HEK293T (cell line): ENCODE data around the gene RPTOR.

Experiments used
- CTCF ChIA-PET: fragments of 350-600 bp; formaldehyde crosslinking; extraction: SDS; loops from one replicate; lab custom pipeline; 2021; ENCODE audit warnings: antibody characterized with exemption, inconsistent platforms; lab: Yijun Ruan, JAX
- POLR2A ChIA-PET: fragments of 350-600 bp; formaldehyde crosslinking; extraction: SDS; loops from one replicate; lab custom pipeline; 2020; ENCODE audit warnings: antibody characterized with exemption, inconsistent platforms; lab: Yijun Ruan, JAX
- DNase-seq: peaks from one replicate; pipeline ENCODE4 v3.0.0; 2012; ENCODE audit warnings: mixed read lengths; ENCODE audit errors: extremely low spot score
- ARNT ChIP-seq: fragments of 450-650 bp; IDR thresholded peaks from 2 replicates; pipeline ENCODE4 v1.6.1; 2017; ENCODE audit warnings: mild to moderate bottlenecking
- BHLHE40 ChIP-seq: fragments of 450-650 bp; IDR thresholded peaks from 2 replicates; pipeline ENCODE4 v1.6.1; 2016; ENCODE audit warnings: mild to moderate bottlenecking, moderate library complexity, borderline replicate concordance
- CTBP1 ChIP-seq: fragments of 450-650 bp; IDR thresholded peaks from 2 replicates; pipeline ENCODE4 v1.6.1; 2016; ENCODE audit warnings: borderline replicate concordance
- ELF4 ChIP-seq: fragments of 450-650 bp; IDR thresholded peaks from 2 replicates; pipeline ENCODE4 v1.6.1; 2017; ENCODE audit warnings: antibody characterized with exemption
- FOXA1 ChIP-seq: fragments of 450-650 bp; IDR thresholded peaks from 2 replicates; pipeline ENCODE4 v1.6.1; 2016; ENCODE audit warnings: mild to moderate bottlenecking
- FOXK2 ChIP-seq: fragments of 450-650 bp; IDR thresholded peaks from 2 replicates; pipeline ENCODE4 v1.6.1; 2016; ENCODE audit warnings: mild to moderate bottlenecking
- FOXM1 ChIP-seq: fragments of 450-650 bp; IDR thresholded peaks from 2 replicates; pipeline ENCODE4 v1.6.1; 2017; ENCODE audit warnings: mild to moderate bottlenecking, borderline replicate concordance
- HDGF ChIP-seq: fragments of 450-650 bp; IDR thresholded peaks from 2 replicates; pipeline ENCODE4 v1.6.1; 2017; ENCODE audit warnings: antibody characterized with exemption, borderline replicate concordance
- L3MBTL2 ChIP-seq: fragments of 450-650 bp; conservative IDR thresholded peaks from 2 replicates; pipeline ENCODE4 v1.6.1; 2016; ENCODE audit warnings: mild to moderate bottlenecking
- LEF1 ChIP-seq: fragments of 450-650 bp; IDR thresholded peaks from 2 replicates; pipeline ENCODE4 v1.6.1; 2017; ENCODE audit warnings: mild to moderate bottlenecking, borderline replicate concordance
- NFRKB ChIP-seq: fragments of 450-650 bp; IDR thresholded peaks from 2 replicates; pipeline ENCODE4 v1.6.1; 2016; ENCODE audit warnings: mild to moderate bottlenecking, moderate library complexity
- SP1 ChIP-seq: fragments of 450-650 bp; IDR thresholded peaks from 2 replicates; pipeline ENCODE4 v1.6.1; 2017
- SUZ12 ChIP-seq: fragments of 450-650 bp; IDR thresholded peaks from 2 replicates; pipeline ENCODE4 v1.6.1; 2016; ENCODE audit warnings: mild to moderate bottlenecking
- TARDBP ChIP-seq: fragments of 450-650 bp; IDR thresholded peaks from 2 replicates; pipeline ENCODE4 v1.6.1; 2016
- ZNF384 ChIP-seq: fragments of 450-650 bp; IDR thresholded peaks from 2 replicates; pipeline ENCODE4 v1.6.1; 2016
- TF ChIP-seq, protein P1 (sequence below): fragments of 450-650 bp; IDR thresholded peaks from 2 replicates; pipeline ENCODE4 v1.6.1; 2016

Gene RPTOR

DNA sequence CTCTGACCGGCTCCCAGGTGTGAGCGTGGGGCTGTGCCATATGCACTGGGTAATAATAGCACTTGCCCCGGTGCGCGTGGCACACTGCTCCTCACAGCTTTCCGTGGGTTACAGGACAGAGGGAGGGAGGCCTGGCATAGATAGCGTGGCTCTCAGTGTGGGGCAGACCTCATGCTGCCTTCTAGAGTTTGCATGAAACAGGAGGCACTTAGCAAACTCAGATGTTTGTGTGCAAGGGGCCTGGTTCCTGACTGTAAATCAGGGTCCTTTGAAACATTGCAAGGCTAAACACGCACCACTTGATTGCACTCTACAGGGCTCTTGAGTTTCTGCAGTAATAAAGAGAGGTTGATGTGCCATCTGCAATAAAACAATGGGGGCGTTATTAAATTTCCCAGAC, 101.7 kb downstream of the RPTOR start:
- ChIA-PET POLR2A (no interaction called here), CTCF (no interaction called here)
- DNase-seq = no peak
- TF ChIP-seq L3MBTL2 = no peak
- TF ChIP-seq SUZ12 = no peak
- TF ChIP-seq SP1 = no peak
- TF ChIP-seq FOXM1 = no peak
- TF ChIP-seq ARNT = peak; percentile 85
- TF ChIP-seq FOXK2 = no peak
- TF ChIP-seq TARDBP = no peak
- no peak for TF ChIP-seq HDGF
- TF ChIP-seq FOXA1 = no peak
- no peak for TF ChIP-seq ZNF384
- no peak for TF ChIP-seq BHLHE40
- TF ChIP-seq, protein P1, sequence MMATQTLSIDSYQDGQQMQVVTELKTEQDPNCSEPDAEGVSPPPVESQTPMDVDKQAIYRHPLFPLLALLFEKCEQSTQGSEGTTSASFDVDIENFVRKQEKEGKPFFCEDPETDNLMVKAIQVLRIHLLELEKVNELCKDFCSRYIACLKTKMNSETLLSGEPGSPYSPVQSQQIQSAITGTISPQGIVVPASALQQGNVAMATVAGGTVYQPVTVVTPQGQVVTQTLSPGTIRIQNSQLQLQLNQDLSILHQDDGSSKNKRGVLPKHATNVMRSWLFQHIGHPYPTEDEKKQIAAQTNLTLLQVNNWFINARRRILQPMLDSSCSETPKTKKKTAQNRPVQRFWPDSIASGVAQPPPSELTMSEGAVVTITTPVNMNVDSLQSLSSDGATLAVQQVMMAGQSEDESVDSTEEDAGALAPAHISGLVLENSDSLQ = peak; percentile 62
- no peak for TF ChIP-seq CTBP1
- no peak for TF ChIP-seq ELF4
- TF ChIP-seq LEF1 = no peak
- no peak for TF ChIP-seq NFRKB

DNA sequence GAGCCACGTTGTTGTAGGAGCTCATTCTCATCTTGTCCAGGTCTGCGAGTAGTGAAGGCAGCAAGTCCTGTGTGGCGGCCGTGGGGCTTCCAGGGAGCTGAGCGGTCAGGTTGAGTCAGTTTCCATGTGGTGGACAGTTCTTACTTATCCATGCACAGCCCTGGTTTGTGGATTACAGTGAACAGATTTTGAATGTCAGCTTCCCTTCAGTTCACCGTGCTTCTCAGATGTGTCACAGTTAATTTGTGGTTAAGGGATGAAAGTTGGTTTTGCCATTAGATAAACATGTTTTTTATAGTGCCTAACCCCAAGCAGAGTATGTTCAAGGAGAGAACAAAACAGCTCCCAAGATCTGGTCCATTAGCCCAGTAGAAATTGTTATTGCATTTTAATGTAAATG, 103.1 kb downstream of the RPTOR start:
- DNase-seq = no peak
- CTCF ChIA-PET = no interaction called here
- no peak for TF ChIP-seq ELF4
- TF ChIP-seq, protein P1 = no peak
- no peak for TF ChIP-seq L3MBTL2
- TF ChIP-seq ZNF384 = no peak
- no peak for TF ChIP-seq FOXA1
- no peak for TF ChIP-seq BHLHE40
- no peak for TF ChIP-seq SUZ12
- POLR2A ChIA-PET = no interaction called here

DNA sequence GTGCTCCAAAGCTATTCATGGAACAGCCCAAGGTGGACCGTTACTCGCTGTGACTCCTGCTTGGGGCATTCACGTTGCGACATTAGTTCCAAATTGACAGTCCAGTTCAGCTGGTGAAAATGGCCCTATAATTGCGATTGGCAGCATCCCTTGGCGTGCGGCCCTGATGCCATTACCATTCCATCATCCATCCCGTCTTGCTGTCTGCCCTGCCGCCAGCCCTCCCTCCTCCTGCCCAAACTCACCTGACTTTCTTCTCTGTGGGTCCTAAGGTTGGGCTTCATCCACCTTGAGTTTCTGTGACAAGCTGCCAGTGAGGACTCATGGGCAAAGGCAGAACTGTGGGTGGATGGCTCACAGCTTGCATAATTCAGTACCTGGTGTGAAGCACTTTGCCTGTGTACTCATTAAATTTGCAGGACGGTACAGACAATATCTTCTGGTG, 104.6 kb downstream of the RPTOR start:
- no peak for DNase-seq
- TF ChIP-seq LEF1 (no peak), FOXA1 (no peak), ARNT (no peak), L3MBTL2 (no peak), ELF4 (no peak), NFRKB (no peak), ZNF384 (no peak), HDGF (no peak)
- TF ChIP-seq, protein P1 = no peak
- ChIA-PET CTCF (no interaction called here), POLR2A (interaction anchor here (1.2 to 1.6 kb wide), 2 partner anchors 12 to 194 kb away, joined by 4 to 5 read pairs; no protein-coding TSS in a partner anchor)

DNA sequence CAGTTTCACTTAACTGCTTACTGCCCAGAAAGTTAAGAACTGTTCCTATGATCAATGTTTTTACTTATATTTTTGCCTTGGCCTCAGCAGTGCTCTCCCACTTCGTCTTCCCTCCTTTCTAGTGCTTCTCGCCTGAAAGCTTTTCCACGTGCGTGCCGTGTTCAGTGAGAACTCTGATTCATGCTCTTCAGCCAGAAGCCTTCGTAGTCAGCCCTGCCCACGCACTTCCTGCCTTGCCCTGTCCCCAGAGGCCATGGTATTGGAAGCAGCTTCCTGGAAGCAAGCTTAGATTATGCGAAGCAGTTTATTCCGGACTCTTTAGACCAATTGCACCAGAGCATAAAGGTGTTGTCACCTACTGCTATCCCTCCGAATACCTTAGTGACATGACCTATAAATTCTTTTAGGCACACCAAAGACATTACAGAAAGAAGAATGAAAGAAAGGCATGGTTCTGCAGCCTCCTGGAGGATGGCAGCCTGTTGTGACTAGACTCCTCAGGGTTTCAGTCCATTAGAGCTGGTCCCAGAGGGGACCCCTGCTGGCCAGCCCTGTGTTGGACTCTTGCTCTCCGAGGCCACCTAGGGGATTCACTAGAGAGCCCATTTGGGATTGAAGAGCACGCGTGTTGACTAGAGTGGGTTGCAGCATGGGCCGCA, 105.2 kb downstream of the RPTOR start:
- TF ChIP-seq FOXA1 (no peak), L3MBTL2 (no peak)
- POLR2A ChIA-PET = interaction anchor here (1.2 to 1.6 kb wide), 2 partner anchors 12 to 195 kb away, joined by 4 to 5 read pairs; no protein-coding TSS in a partner anchor
- CTCF ChIA-PET = interaction anchor here (0.6 to 1.3 kb wide), 5 partner anchors 10 to 195 kb away, joined by 3 to 7 read pairs (median 4); no protein-coding TSS in a partner anchor
- peak; percentile 67 for DNase-seq

DNA sequence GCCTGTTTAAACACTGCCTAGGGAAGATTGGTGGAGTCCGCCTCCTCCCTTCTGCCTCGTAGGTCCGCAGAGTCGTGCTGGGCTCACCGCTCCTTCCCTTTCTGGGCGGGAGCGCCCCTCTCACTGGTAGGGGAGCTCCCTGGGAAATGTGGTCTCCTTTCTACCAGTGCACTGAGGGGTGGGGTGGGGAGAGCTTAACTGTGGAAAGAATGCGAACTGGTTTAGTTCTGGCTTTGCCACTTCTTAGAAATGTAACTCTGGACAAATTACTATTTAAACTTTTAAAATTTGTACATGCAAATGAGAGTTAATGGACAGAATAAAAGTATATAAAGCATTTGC, 105.7 kb downstream of the RPTOR start:
- ChIA-PET CTCF (interaction anchor here (0.6 to 1.3 kb wide), 5 partner anchors 10 to 195 kb away, joined by 3 to 7 read pairs (median 4); no protein-coding TSS in a partner anchor), POLR2A (interaction anchor here (1.2 to 1.6 kb wide), 2 partner anchors 13 to 196 kb away, joined by 4 to 5 read pairs; no protein-coding TSS in a partner anchor)
- TF ChIP-seq, protein P1 = no peak
- TF ChIP-seq FOXM1 (no peak), HDGF (no peak), ZNF384 (no peak), TARDBP (no peak), LEF1 (no peak), ELF4 (no peak), NFRKB (no peak), BHLHE40 (no peak), SP1 (no peak), SUZ12 (no peak)
- DNase-seq = no peak
